Fibroblast of mammary gland (primary cell): ENCODE measurements around the gene ZNF366.
A peak's percentile ranks its signal among the peaks of the same experiment; 100 is the strongest.

ENCODE experiments used
- DNase-seq: peaks from one replicate; pipeline ENCODE4 v3.0.0-alpha.2; 2010; ENCODE audit warnings: low read depth
- H3K4me3 ChIP-seq: 2 replicates; pipeline ENCODE4 v1.5.1; 2011; ENCODE audit warnings: low read depth, mild to moderate bottlenecking, low read length, moderate library complexity; ENCODE audit not compliant: control insufficient read depth
- CTCF ChIP-seq: conservative IDR thresholded peaks from 2 replicates; pipeline ENCODE4 v1.5.1; 2011; ENCODE audit warnings: low read depth, low read length, inconsistent platforms; ENCODE audit not compliant: control insufficient read depth, insufficient read depth

ZNF366 gene

GRCh38 chr5:72427016-72427415 is 80.2 kb downstream of the ZNF366 start:
- DNase-seq = no peak
- TF ChIP-seq CTCF = no peak
- no peak overlapping the region for H3K4me3 ChIP-seq

- no peak for DNase-seq
- no peak overlapping the region for H3K4me3 ChIP-seq
- TF ChIP-seq CTCF = no peak
Observed at GRCh38 chr5:72426019-72426418, 81.2 kb downstream of the ZNF366 start.

GRCh38 chr5:72418271-72418670 is 88.9 kb downstream of the ZNF366 start:
- TF ChIP-seq CTCF = no peak
- no peak for DNase-seq
- H3K4me3 ChIP-seq = no peak overlapping the region

- no peak for DNase-seq
- no peak overlapping the region for H3K4me3 ChIP-seq
- TF ChIP-seq CTCF = no peak
Observed at GRCh38 chr5:72417333-72418062, 89.7 kb downstream of the ZNF366 start.

GRCh38 chr5:72415616-72416325 is 91.4 kb downstream of the ZNF366 start:
- no peak for DNase-seq
- no peak for TF ChIP-seq CTCF
- H3K4me3 ChIP-seq = no peak overlapping the region

- TF ChIP-seq CTCF = peak; percentile 13
- no peak overlapping the region for H3K4me3 ChIP-seq
- DNase-seq = peak; percentile 27
Observed at GRCh38 chr5:72412283-72413055, 94.7 kb downstream of the ZNF366 start.
